ENCODE data around the gene GRP. TPM values are rescaled to one million over a fixed set of nuclear protein-coding genes. Genes with fewer than 3 reads are reported as not detected.

Gene GRP
- total RNA-seq, 1 experiment from 2014 or later = not detected

DNA sequence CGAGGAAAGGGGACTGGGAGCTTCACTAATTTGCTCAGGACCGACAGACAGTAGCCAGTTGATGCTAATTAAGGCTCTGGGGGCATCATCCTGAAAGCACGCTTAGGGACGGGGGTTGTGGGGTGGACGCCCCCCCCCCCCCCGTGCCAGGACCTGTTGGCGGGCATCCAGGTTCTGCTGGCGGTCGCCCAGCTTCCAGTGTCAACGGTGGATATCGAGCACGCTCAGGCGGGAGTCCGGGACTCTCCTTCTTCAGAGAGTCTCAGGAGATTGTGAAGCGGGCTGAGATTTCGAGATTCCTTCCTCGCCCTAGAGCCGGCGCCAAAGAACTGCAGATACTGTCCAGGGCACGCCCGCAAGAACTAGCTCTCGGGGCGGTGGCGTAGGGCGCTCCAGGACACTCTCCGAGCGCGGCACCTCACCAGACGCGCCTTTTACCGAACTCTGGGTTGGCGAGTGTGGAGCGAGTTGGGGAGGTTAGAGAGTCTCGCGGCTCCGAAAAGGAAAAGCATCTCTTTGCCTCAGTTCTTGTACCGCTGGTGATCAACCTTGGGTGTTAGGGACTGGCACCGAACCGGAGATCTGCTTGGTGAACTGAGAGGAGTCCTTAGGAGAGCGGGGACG lies 47.7 kb downstream of the GRP start:
- DNase-seq (ENCODE audit: low read depth) = no peak

- DNase-seq (ENCODE audit: low read depth) = no peak
Measured at GRCh38 chr18:59268127-59268720, 48.3 kb downstream of the GRP start.

DNA sequence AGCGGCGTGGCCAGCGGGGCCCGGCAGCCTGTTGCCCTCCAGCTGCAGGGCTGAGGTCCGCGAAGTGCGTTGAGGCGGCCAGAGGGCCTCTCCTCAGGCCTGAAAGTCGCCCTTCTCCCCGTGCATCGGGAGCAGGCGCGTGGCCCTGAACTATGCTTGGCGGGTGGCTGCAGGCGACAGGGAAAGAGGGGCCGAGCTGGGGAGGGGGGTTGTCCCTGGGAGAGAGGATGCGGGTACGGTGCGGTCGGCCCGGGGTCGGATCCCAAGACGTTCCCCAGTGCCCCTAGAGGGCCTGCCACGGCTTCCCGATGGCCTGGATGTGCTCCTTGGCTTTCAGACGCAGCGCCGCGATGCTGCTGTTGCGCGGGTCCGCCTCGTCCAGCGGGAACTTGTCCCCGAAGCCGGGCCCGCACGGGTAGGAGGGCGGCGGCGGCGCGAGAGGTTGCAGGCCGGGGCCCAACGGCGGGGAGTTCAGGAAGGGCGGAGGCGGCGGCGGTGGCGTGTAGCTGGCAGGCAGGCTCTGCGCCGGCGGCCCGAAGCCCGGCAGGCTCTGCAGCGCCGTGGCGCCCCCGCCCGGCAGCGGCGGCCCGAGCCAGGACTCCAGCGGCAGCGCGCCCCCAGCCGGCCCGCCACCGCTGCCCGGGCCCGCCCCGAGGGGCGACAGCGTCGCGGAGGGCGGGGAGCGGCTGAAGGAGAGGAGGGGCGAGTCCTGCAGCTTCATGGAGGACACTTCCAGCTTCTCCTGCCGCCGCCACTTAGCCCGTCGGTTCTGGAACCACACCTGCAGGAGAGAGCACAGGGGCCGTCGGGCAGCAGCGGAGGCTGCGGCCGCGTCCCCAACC lies 49.0 kb downstream of the GRP start:
- DNase-seq (ENCODE audit: low read depth) = no peak

GRCh38 chr18:59269563-59270119 lies 49.7 kb downstream of the GRP start:
- no peak for DNase-seq (ENCODE audit: low read depth)

DNA sequence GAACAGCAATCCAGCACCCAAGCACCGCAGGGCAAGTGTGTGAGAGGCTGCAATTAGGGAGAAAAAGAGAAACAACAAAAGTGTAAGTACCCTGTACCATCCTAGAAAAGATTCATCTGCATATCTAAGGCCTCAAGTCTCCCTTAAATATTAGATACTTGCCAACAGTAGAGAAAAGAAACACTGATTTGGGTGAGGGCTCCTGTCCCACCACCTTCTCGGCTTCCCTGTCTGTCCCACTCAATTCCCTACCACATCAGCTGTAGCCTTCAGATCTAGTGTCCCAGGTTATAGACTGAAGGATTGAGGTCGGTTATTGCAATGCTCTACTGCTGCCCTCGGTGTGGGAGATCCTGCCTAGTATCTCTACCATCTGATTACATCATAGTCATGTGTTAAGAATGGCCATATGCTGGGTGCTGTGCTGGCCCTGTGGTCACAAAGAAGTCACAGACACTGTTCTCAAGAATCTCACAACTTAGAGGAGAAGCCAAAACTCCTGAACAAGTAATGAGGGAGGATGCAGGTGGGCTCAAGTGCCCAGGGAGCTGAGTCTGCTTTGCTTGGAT lies 50.8 kb downstream of the GRP start:
- DNase-seq (ENCODE audit: low read depth) = no peak

DNA sequence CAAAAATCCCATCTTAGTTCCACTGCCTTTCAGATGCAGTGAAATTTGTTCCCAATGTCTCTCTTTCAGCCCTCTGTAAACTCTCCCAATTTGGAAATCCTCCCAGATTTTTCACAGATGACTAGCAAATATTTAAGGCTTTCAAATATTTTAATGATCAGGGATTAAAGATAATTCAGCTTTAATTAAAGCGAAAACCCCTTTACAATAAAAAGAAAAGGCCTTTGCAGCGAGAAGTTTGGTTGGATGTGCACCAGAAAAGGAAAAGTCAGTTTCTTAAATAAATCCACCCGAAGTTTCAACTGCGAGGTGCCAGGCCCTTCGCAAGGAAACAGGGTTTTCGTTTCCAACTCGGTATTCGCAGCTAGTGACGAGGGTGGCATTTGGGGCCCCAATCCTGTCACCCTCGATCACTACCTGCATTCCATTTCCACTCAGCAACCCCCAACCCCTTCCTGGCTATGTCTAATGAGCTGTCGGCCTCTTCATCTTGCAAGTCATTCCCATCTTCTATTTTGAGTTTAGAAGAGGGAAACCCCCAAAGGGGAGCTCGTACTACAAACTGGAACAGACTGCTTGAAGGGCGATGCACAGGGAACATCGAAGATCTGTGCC lies 51.8 kb downstream of the GRP start:
- DNase-seq (ENCODE audit: low read depth) = no peak

GRCh38 chr18:59272221-59272888 lies 52.4 kb downstream of the GRP start:
- no peak for DNase-seq (ENCODE audit: low read depth)

- no peak for DNase-seq (ENCODE audit: low read depth)
Measured at GRCh38 chr18:59272891-59273758, 53.2 kb downstream of the GRP start, which contains the start of gene RAX. TSS of gene RAX (minus strand) at chr18:59273454. CDS start at chr18:59273206, 248 bp downstream.

- DNase-seq (ENCODE audit: low read depth) = no peak
Measured at GRCh38 chr18:59273759-59274532, 54.0 kb downstream of the GRP start.

DNA sequence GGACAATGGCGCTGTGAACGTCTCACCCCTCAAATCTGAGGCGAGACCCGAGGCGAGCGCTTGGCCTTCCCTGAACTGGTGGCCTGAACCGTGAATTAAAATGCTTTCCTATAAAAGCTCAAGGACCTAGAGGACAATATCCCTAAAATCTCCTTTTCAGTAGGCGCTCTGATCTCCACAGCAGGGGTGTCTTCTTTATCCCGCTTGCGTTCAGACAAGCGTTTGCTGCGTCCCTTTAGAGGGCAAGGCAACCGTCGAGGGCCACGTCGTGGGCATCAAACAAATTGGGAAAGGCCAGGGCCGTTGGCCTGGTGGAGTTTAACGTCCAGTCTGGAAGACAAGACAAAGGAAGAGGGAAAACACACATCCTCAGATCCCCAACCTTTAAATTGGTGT lies 54.6 kb downstream of the GRP start:
- DNase-seq (ENCODE audit: low read depth) = no peak

DNA sequence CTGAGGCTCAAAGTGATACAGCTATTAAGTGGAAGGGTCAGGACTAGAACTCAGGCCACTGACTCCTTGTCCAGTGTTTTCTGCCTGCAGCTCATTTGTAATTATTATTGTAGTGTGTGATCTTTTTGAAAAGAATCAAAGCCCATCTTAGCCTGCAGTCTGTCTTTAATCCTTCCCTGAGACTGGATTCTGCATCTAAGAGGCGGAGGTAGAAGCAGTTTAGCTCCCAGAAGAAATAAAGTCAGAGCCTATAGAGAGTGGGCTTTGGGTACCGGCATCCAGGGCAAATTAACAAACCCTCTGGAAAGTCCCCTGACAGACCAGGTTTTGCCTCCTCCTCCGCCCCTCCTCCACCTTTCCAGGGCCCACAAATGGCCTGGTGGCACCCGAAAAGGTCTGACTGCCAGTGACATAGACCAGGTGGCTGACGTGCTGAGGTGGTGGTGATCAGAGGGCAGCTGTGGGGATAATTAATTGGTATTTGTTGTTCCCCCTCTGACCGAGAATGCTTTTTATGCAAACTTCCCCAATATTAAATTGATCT lies 55.5 kb downstream of the GRP start:
- no peak for DNase-seq (ENCODE audit: low read depth)

- DNase-seq (ENCODE audit: low read depth) = no peak
Measured at GRCh38 chr18:59276047-59276446, 56.1 kb downstream of the GRP start.

- no peak for DNase-seq (ENCODE audit: low read depth)
Measured at GRCh38 chr18:59278793-59279192, 58.8 kb downstream of the GRP start.

DNA sequence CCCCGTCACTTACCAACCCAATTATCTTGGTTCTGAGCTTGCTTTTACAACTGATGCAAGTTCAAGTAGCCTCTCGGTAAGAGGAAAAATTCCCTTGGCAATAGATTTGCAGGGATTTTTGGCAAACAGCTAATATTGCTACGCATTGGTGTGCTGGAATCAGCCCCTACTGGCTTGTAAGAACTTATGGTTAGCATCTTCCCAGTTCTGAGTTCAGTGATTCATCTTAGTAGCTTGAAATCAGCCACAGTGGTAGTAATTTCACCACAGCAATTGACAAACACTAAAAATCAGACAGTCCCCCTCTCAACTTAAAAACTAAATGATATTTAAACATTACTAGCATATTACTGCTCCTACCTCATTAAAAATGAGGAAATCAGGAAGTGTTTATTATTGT lies 59.2 kb downstream of the GRP start:
- DNase-seq (ENCODE audit: low read depth) = no peak

DNA sequence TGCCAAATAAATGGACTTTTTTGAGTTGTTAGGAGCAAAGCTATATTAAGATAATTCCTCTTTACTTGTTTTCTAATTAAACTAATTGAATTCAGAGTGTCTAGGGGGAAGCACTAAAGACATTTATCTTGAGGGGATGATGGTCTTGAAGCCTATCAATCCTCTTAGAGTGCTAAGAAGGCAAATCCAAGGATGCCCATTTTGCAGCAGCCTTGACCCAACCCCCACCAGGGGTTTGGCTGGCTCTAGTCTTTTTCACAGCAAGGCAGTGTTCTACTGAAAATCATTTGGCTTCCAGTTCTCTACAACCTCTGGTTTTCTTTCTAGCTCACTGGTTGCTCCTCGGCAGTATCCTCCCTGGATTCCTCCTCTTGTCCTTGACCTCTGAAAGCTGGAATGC lies 59.8 kb downstream of the GRP start:
- DNase-seq (ENCODE audit: low read depth) = no peak
